Coronary artery (tissue), 2 donors: Measurements from ENCODE around the gene SLC6A18.

Experiments
- DNase-seq: peaks from one replicate; pipeline ENCODE4 v3.0.0-alpha.2; 2017; ENCODE audit warnings: low spot score
- H3K27ac ChIP-seq, 2 donors: fragments of 200-600 bp; sonication (generic); one replicate each; pipeline ENCODE4 v1.5.1; 2016 to 2019
- H3K4me3 ChIP-seq: fragments of 200-600 bp; sonication (generic); 2 replicates; pipeline ENCODE4 v1.5.1; 2016; ENCODE audit warnings: mild to moderate bottlenecking, moderate library complexity
- CTCF ChIP-seq: fragments of 200-600 bp; sonication (generic); IDR thresholded peaks from one replicate; pipeline ENCODE4 v1.5.1; 2019; ENCODE audit warnings: antibody characterized with exemption

Gene SLC6A18

GRCh38 chr5:1179383-1179715 lies 45.8 kb upstream of the SLC6A18 start:
- no peak for TF ChIP-seq CTCF
- Histone ChIP-seq H3K4me3 (no peak overlapping the region), H3K27ac (no peak overlapping the region)
- DNase-seq = no peak

DNA sequence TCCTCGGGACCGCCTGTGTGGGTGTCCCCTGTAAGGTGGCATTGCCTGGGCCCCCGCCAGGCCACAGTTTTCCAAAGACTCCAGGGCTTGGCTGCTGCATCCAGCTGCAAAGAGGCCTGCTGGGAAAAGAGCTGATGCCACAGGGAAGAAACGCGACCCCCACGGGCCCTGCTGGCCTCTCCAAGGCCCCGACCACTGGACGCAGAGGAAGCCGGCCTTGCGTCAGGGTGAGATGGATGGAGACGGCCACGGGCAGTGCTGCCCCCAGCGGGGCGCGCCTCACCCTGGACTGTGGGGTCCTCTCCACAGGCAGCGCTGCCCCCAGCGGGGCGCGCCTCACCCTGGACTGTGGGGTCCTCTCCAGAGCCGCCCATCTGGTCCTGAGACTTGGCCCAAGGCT lies 45.1 kb upstream of the SLC6A18 start:
- no peak overlapping the region for H3K4me3 ChIP-seq
- no peak for TF ChIP-seq CTCF
- no peak for DNase-seq
- H3K27ac ChIP-seq = no peak overlapping the region

- Histone ChIP-seq H3K4me3 (no peak overlapping the region), H3K27ac (no peak overlapping the region)
- TF ChIP-seq CTCF = no peak
- DNase-seq = no peak
These were observed 44.3 kb upstream of the SLC6A18 start for GRCh38 chr5:1180841-1181271.

DNA sequence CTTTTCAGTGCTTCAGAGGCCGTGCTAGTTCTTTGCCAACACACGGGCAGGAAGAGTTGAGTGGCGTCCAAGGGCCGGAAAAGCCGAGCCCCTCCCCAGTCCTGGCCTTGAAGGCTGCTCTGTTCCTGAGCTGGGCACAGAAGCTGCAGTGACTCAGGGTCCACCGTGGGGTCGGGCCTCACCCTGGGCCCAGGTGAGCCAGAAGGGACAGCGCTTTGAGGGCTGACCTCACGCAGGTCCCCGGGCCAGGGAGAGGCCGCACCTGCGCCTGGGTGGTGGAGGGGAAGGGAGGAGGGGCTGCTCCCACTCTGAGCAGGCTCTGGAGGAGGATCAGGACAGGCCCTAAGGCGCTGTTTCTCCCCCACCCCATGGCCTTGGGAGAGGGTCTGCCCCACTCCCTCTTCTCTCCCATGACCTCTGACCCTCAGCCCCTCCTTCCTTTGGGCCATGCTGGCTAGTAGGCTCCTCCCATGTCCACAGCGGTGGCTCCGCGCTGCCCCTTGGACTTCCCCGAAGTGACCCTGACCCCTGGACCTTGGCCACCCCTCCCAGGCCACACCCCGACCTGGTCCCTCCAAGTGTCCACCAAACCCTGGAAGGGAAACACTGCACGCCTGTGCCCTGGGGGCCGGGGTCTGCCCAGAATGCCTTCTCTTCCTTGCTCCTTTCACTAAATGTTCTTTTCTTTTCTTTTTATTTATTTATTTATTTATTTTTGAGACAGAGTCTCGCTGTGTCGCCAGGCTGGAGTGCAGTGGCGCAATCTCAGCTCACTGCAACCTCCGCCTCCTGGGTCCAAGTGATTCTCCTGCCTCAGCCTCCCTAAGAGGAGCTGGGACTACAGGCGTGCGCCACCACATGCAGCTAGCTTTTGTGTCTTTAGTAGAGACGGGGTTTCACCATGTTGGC lies 43.5 kb upstream of the SLC6A18 start:
- no peak for DNase-seq
- no peak for TF ChIP-seq CTCF
- H3K4me3 ChIP-seq = no peak overlapping the region
- no peak overlapping the region for H3K27ac ChIP-seq

DNA sequence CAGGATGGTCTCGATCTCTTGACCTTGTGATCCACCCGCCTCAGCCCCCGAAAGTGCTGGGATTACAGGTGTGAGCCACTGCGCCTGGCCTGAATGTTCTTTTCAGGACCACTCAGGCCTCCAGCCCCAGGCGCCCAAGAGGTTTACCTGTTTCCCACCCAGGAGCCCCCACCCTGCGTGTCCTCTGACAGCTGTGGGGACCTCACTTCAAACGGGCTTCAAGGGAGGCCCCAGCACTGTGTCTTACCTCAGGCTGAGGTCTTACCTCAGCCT lies 42.9 kb upstream of the SLC6A18 start:
- no peak overlapping the region for H3K27ac ChIP-seq
- no peak overlapping the region for H3K4me3 ChIP-seq
- no peak for TF ChIP-seq CTCF
- DNase-seq = no peak

GRCh38 chr5:1182633-1183423 lies 42.4 kb upstream of the SLC6A18 start:
- Histone ChIP-seq H3K27ac (no peak overlapping the region), H3K4me3 (no peak overlapping the region)
- DNase-seq = no peak
- TF ChIP-seq CTCF = no peak
